Caco-2 (cell line): ENCODE results near the gene CFAP91. TPM values are rescaled to one million over a fixed set of nuclear protein-coding genes. Genes with fewer than 3 reads are reported as not detected.

Experiments
- BruUV-seq: library from RNA; stranded (reverse); fragments of 400-500 nt; replicated peaks from 2 replicates; lab custom pipeline; 2021; lab: Mats Ljungman, UMichigan
- CTCF ChIA-PET: fragments of 300-600 bp; sonication (Branson Sonifier 250); formaldehyde crosslinking; loops from one replicate; lab custom pipeline; 2022; ENCODE audit warnings: antibody characterized with exemption; lab: Charles Lee
- POLR2A ChIA-PET: fragments of 300-600 bp; sonication (Branson Sonifier 250); formaldehyde crosslinking; loops from one replicate; lab custom pipeline; 2022; ENCODE audit warnings: antibody characterized with exemption; lab: Charles Lee
- DNase-seq, 2 experiments: peaks; one replicate each; pipeline versions ENCODE4 v3.0.0 to v3.0.0-alpha.2; 2020 to 2022
- H3K27me3 ChIP-seq: replicated peaks from 2 replicates; pipeline ENCODE4 v1.6.0; 2011; ENCODE audit warnings: low read length; ENCODE audit not compliant: control insufficient read depth, insufficient read depth
- H3K36me3 ChIP-seq: 2 replicates; pipeline ENCODE4 v1.5.1; 2011; ENCODE audit warnings: low read length; ENCODE audit not compliant: control insufficient read depth, insufficient read depth
- H3K4me1 ChIP-seq: fragments of 250-450 bp; sonication (Bioruptor Pico); 2 replicates; pipeline ENCODE4 v1.5.1; 2020; ENCODE audit warnings: mild to moderate bottlenecking
- H3K4me3 ChIP-seq: 2 replicates; pipeline ENCODE4 v1.5.1; 2011; ENCODE audit warnings: low read depth, mild to moderate bottlenecking, control low read depth, low read length
- H3K9me3 ChIP-seq: fragments of 250-450 bp; sonication (Bioruptor Pico); 2 replicates; pipeline ENCODE4 v1.5.1; 2020; ENCODE audit warnings: mild to moderate bottlenecking, moderate library complexity
- H3K27ac Mint-ChIP-seq: one replicate; pipeline ENCODE4 v1.8.0; 2022; ENCODE audit warnings: mixed read lengths; ENCODE audit not compliant: unreplicated experiment
- H3K27me3 Mint-ChIP-seq: one replicate; pipeline ENCODE4 v1.8.0; 2022; ENCODE audit warnings: mixed read lengths; ENCODE audit not compliant: insufficient read depth, unreplicated experiment
- H3K36me3 Mint-ChIP-seq: one replicate; pipeline ENCODE4 v1.8.0; 2022; ENCODE audit warnings: mild to moderate bottlenecking, mixed read lengths; ENCODE audit not compliant: insufficient read depth, unreplicated experiment
- H3K4me1 Mint-ChIP-seq: one replicate; pipeline ENCODE4 v1.8.0; 2022; ENCODE audit warnings: low read depth, mixed read lengths; ENCODE audit not compliant: unreplicated experiment
- H3K4me3 Mint-ChIP-seq: one replicate; pipeline ENCODE4 v1.8.0; 2022; ENCODE audit warnings: mild to moderate bottlenecking, moderate library complexity, mixed read lengths; ENCODE audit not compliant: unreplicated experiment
- H3K9me3 Mint-ChIP-seq: one replicate; pipeline ENCODE4 v1.8.0; 2022; ENCODE audit warnings: mixed read lengths; ENCODE audit not compliant: unreplicated experiment
- intact Hi-C: fragments of 100-400 bp; cut with micrococcal nuclease; formaldehyde crosslinking; loops from one replicate; pipeline ENCODE4 v1.10.0; 2022; ENCODE audit not compliant: unreplicated experiment
- total RNA-seq: library from RNA; stranded (reverse); gene quantifications from 2 replicates; pipeline ENCODE4 v1.2.3, GENCODE V29; 2022
- TF ChIP-seq, protein P1 (sequence below), 2 experiments: fragments of 200-600 bp in 1 of 2; IDR thresholded peaks; 1 replicate in 1 of 2; 2 replicates in 1 of 2; pipeline versions ENCODE4 v1.5.1 to v1.8.0; 2011 to 2022; ENCODE audit warnings: antibody characterized with exemption in 1 of 2, control low read depth in 1 of 2, inconsistent platforms in 1 of 2, low read depth in 1 of 2, low read length in 1 of 2, mild to moderate bottlenecking in 1 of 2, moderate library complexity in 1 of 2; ENCODE audit not compliant: insufficient read depth in 1 of 2, severe bottlenecking in 1 of 2, unreplicated experiment in 1 of 2

CFAP91 gene
- total RNA-seq, 1 experiment from 2014 or later: not detected

DNA sequence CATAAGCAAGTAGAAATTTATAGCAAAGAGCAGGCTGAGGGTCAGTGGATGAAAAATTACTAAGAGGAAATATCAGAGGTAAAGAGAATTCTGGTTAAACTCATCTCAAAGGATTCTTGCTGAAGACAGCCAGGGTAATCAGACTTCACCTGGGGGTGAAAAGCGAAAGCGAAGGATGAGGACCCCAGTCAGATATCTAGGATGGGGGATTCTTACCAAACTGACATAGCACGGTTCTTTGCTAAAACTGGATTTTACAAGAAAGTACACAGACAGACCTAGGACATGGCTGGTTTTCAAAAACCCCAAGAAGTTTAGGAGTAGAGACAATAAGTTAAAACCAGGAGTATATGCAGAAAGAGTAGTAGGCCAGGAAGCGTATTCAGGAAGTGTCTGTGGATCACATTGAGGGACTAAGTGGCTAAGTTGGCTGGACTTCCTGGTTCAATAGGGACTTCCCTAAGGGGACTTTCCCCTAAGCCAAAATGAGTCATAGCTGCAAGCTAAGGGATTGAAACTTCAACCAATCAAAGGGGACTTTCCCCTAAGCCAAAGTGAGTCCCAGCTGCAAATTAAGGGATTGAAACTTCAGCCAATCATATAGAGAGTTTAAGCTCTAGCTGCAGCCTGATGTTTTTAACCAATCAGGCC lies 2.4 kb upstream of the CFAP91 start:
- TF ChIP-seq, protein P1, sequence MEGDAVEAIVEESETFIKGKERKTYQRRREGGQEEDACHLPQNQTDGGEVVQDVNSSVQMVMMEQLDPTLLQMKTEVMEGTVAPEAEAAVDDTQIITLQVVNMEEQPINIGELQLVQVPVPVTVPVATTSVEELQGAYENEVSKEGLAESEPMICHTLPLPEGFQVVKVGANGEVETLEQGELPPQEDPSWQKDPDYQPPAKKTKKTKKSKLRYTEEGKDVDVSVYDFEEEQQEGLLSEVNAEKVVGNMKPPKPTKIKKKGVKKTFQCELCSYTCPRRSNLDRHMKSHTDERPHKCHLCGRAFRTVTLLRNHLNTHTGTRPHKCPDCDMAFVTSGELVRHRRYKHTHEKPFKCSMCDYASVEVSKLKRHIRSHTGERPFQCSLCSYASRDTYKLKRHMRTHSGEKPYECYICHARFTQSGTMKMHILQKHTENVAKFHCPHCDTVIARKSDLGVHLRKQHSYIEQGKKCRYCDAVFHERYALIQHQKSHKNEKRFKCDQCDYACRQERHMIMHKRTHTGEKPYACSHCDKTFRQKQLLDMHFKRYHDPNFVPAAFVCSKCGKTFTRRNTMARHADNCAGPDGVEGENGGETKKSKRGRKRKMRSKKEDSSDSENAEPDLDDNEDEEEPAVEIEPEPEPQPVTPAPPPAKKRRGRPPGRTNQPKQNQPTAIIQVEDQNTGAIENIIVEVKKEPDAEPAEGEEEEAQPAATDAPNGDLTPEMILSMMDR (IDR thresholded peaks at IDR 0.05; ENCODE audit: insufficient read depth in 1 of 2, low read depth in 1 of 2, low read length in 1 of 2, severe bottlenecking in 1 of 2, unreplicated experiment in 1 of 2): no peak
- DNase-seq: no peak

DNA sequence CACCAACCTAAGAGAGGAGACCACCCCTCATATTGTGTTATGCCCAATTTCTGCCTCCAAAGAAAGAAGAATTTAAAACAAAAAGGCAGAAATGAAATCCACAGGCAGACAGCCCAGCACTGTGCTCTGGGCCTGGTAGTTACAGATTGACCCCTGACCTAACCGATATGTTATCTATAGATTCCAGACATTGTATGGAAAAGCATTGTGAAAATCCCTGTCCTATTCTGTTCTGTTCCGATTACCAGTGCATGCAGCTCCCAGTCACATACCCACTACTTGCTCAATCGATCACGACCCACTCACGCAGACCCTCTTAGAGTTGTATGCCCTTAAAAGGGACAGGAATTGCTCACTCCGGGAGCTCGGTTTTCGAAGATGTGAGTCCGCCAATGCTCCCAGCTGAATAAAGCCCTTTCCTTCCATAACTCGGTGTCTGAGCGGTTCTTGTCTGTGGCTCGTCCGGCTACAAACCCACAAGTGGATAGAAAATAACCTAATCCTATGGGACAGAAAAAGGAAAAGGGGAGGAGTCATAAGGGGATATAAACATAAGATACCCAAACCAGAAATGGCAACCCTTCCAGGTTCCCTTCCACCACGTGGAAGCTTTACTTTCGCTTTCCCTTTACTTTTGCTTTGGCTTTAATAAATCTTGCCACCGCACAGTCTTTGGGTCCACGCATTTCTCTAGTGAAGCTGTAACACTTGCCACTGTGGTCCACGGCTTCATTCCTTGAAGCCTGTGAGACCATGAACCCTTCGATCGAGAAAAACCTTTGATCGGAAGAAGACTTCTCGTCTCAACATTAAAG lies 1.7 kb upstream of the CFAP91 start:
- H3K4me1 Mint-ChIP-seq: peaks cover 6% of the 10 kb centered on the region
- peaks cover 12% of the 10 kb centered on the region for H3K9me3 Mint-ChIP-seq
- BruUV-seq: no TSS peak
- H3K27me3 ChIP-seq: no peaks in the 10 kb centered on the region
- H3K36me3 ChIP-seq: no peaks in the 10 kb centered on the region
- intact Hi-C loops: no loop called here
- DNase-seq: no peak
- H3K9me3 ChIP-seq: no peaks in the 10 kb centered on the region
- H3K27ac Mint-ChIP-seq: no peak overlapping the region
- ChIA-PET CTCF (no interaction called here), POLR2A (no interaction called here)
- no peaks in the 10 kb centered on the region for H3K36me3 Mint-ChIP-seq
- no peak overlapping the region for H3K4me3 ChIP-seq
- H3K4me3 Mint-ChIP-seq: no peak overlapping the region
- H3K27me3 Mint-ChIP-seq: no peaks in the 10 kb centered on the region
- TF ChIP-seq, protein P1 (IDR thresholded peaks at IDR 0.05; ENCODE audit: insufficient read depth in 1 of 2, low read depth in 1 of 2, low read length in 1 of 2, severe bottlenecking in 1 of 2, unreplicated experiment in 1 of 2): no peak
- peaks cover 7% of the 10 kb centered on the region for H3K4me1 ChIP-seq

More for the DNA sequence above, 2.4 kb upstream of the CFAP91 start:
- H3K4me1 Mint-ChIP-seq: peaks cover 6% of the 10 kb centered on the region
- intact Hi-C loops: no loop called here
- H3K36me3 Mint-ChIP-seq: no peaks in the 10 kb centered on the region
- Histone ChIP-seq H3K9me3 (no peaks in the 10 kb centered on the region), H3K36me3 (no peaks in the 10 kb centered on the region), H3K4me3 (no peak overlapping the region), H3K27me3 (no peaks in the 10 kb centered on the region), H3K4me1 (peaks cover 7% of the 10 kb centered on the region)
- H3K27me3 Mint-ChIP-seq: no peaks in the 10 kb centered on the region
- H3K9me3 Mint-ChIP-seq: peaks cover 19% of the 10 kb centered on the region
- no peak overlapping the region for H3K4me3 Mint-ChIP-seq
- CTCF ChIA-PET: no interaction called here
- BruUV-seq: no TSS peak
- POLR2A ChIA-PET: no interaction called here
- H3K27ac Mint-ChIP-seq: no peak overlapping the region

DNA sequence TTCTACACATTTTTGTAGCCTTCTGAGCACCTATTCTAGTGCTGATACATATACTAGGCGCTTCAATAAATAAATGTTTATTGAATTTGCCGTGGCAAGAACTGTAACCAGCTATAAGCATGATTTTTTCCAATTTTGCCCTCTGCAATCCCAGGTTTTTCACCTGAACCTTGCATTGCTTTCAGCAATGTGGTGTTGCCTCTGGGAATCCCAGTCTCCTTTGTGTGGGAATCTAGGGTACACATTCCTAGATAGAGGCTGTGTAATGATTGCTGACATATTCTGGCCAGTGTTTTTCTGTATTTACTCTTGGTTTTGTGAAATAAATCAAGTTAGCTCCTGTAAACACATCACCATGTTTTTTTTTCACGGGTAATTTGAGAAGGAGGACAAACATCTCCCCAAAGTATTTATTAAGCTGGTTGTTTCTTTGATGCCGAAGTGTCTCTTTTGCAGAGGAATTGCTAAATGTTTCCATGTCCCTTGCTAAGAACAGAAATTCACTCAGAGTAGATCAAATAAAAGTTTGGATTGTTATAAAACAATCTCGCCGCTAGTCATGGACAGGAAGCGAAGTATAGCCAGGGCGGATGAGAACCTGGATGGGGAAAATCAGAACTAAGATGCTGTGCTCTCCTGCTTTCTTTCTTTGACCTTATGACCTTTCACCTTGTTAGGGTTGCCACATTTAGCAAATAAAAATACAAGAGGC lies 1.2 kb downstream of the CFAP91 start:
- POLR2A ChIA-PET: no interaction called here
- intact Hi-C loops: no loop called here
- no peak overlapping the region for H3K27ac Mint-ChIP-seq
- TF ChIP-seq, protein P1 (IDR thresholded peaks at IDR 0.05; ENCODE audit: insufficient read depth in 1 of 2, low read depth in 1 of 2, low read length in 1 of 2, severe bottlenecking in 1 of 2, unreplicated experiment in 1 of 2): no peak
- BruUV-seq: no TSS peak
- CTCF ChIA-PET: no interaction called here
- no peak overlapping the region for H3K4me3 ChIP-seq
- peaks cover 7% of the 10 kb centered on the region for H3K4me1 ChIP-seq
- H3K27me3 ChIP-seq: no peaks in the 10 kb centered on the region
- peaks cover 6% of the 10 kb centered on the region for H3K4me1 Mint-ChIP-seq
- peaks cover 9% of the 10 kb centered on the region for H3K9me3 Mint-ChIP-seq
- no peaks in the 10 kb centered on the region for H3K9me3 ChIP-seq
- H3K4me3 Mint-ChIP-seq: no peak overlapping the region
- H3K36me3 ChIP-seq: no peaks in the 10 kb centered on the region
- DNase-seq: peak in 1 of 2 experiments; percentile 9
- no peaks in the 10 kb centered on the region for H3K36me3 Mint-ChIP-seq
- H3K27me3 Mint-ChIP-seq: no peaks in the 10 kb centered on the region
